ENCODE data around the gene ZNF280B.
"Not testable (repeated sequence)": the region's sequence is repeated elsewhere in the genome, so short reads cannot be mapped to it uniquely, and the experiment has no call there.

GRCh38 chr22:22468794-22469469 lies 39.6 kb downstream of the ZNF280B start:
- TF ChIP-seq TOX (CRISPR knock-in tag; IDR thresholded peaks at IDR 0.05; ENCODE audit: borderline replicate concordance); TCF4 (CRISPR knock-in tag; IDR thresholded peaks at IDR 0.05; ENCODE audit: borderline replicate concordance); PATZ1 (CRISPR knock-in tag; IDR thresholded peaks at IDR 0.05; ENCODE audit: borderline replicate concordance); ZFP30 (CRISPR knock-in tag; IDR thresholded peaks at IDR 0.05); ZNF8 (CRISPR knock-in tag; IDR thresholded peaks at IDR 0.05); ZNF70 (CRISPR knock-in tag; IDR thresholded peaks at IDR 0.05); TSHZ2 (CRISPR knock-in tag; IDR thresholded peaks at IDR 0.05); PPARA (CRISPR knock-in tag; IDR thresholded peaks at IDR 0.05; ENCODE audit: borderline replicate concordance); CREB5 (CRISPR knock-in tag; IDR thresholded peaks at IDR 0.05; ENCODE audit: low read depth): not testable (repeated sequence)
